SU-DHL-6 (cell line): Measurements from ENCODE around the gene OLFM1.

Source experiments
- CTCF ChIP-seq: fragments of 200-600 bp; sonication (generic); IDR thresholded peaks from one replicate; pipeline ENCODE4 v1.5.1; 2017; ENCODE audit warnings: antibody characterized with exemption, mild to moderate bottlenecking, low read length, moderate library complexity; ENCODE audit not compliant: insufficient read depth, poor library complexity, severe bottlenecking
- EZH2phosphoT487 ChIP-seq: fragments of 200-600 bp; sonication (generic), shearing (Covaris generic); conservative IDR thresholded peaks from 2 replicates; pipeline ENCODE4 v1.6.1; 2018; ENCODE audit warnings: mild to moderate bottlenecking, antibody characterized with exemption, low read length, moderate library complexity, mixed read lengths

- TF ChIP-seq CTCF (no peak), EZH2phosphoT487 (no peak)
Observed at GRCh38 chr9:135075234-135076142, 12.0 kb upstream of the OLFM1 start.
